ENCODE data around the gene TMEM59. TPM values are rescaled to one million over a fixed set of nuclear protein-coding genes. Genes with fewer than 3 reads are reported as not detected.
A peak's percentile ranks its signal among the peaks of the same experiment; 100 is the strongest.
"Not testable (repeated sequence)": the region's sequence is repeated elsewhere in the genome, so short reads cannot be mapped to it uniquely, and the experiment has no call there.

Gene TMEM59
- total RNA-seq, 1 experiment from 2014 or later = 127 TPM

DNA sequence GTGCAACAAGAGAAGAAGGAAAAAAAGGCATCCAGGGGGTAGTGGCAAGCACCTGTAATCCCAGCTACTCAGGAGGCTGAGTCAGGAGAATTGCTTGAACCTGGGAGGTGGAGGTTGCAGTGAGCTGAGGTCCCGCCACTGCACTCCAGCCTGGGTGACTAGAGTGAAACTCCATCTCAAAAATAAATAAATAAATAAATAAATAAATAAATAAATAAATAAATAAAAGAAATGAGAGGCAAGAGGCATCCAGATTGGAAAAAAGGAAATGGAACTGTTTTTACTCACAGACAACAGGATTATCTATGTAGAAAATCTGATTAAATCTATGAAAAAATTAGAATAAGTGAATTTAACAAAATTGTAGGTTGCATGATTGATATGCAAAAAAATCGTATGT, 58.5 kb downstream of the TMEM59 start:
- H3K4me3 ChIP-seq (ENCODE audit: insufficient read depth, low read depth, low read length); H3K36me3 ChIP-seq (replicated peaks; ENCODE audit: control insufficient read depth, insufficient read depth, low read length); H3K27me3 ChIP-seq (ENCODE audit: control insufficient read depth, insufficient read depth, low read length); DNase-seq: not testable (repeated sequence)

DNA sequence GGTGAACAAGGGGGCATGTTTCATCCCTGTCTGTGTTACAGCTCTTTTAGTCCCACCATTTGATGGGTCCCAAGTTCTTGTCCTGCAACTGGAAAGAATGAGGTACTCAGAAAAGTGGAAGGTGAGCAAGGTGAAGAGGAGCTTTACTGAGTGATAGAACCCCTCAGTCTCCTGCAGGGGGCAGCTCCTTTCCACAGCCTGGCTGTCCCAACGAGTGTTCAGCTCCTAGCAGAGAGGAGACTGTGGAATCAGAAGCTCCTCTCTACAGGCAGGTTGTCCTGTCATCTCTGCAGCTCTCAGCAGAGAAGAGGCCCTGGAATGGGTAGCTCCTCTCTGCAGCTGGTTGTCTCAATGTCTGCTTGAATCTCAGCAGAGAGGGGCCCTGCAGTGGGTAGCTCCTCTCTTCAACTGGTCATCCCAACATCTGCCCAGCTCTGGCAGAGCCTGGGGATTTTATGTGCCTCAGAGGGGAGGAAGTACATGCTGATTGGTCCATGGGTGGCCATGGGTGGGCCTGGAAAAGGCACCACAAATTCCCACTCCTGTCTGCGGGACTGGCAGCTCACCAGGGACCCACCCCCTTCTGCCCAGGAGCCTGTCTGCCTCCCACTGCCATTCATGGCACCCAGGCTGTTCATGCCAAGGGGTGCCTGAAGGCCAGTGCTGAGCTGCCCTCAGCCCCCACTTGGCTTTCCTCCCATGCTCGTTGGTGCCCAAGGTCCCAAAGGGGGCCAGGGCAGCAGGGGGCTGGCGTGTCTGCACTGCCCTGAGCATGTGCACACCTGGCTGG, 60.7 kb downstream of the TMEM59 start:
- peak; percentile 71 for DNase-seq

DNA sequence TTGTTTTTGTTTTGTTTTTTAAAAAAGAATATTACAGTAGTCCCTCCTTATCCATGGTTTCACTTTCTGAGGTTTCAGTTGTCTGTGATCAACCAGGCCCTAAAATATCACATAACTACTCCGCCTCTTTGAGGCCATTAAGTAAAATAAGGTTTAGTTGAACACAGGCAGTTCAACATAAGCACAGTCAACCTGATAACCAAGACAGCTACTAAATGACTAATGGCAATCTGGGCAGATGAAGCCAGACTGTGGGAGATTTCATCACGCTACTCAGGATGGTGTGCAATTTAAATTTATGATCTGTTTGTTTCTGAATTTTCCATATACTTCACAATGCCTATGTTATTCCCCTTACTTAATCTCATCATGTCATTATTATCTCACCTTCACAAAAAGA, 65.1 kb downstream of the TMEM59 start:
- no peak for DNase-seq
- Histone ChIP-seq H3K36me3 (replicated peaks; ENCODE audit: control insufficient read depth, insufficient read depth, low read length) (no peaks in the 10 kb centered on the region), H3K4me3 (ENCODE audit: insufficient read depth, low read depth, low read length) (no peak overlapping the region), H3K27me3 (ENCODE audit: control insufficient read depth, insufficient read depth, low read length) (no peaks in the 10 kb centered on the region; the same call in 1 of the 2 replicates)

More for the DNA sequence above, 60.7 kb downstream of the TMEM59 start:
- Histone ChIP-seq H3K36me3 (replicated peaks; ENCODE audit: control insufficient read depth, insufficient read depth, low read length) (no peaks in the 10 kb centered on the region), H3K4me3 (ENCODE audit: insufficient read depth, low read depth, low read length) (no peak overlapping the region), H3K27me3 (ENCODE audit: control insufficient read depth, insufficient read depth, low read length) (no peaks in the 10 kb centered on the region; the same call in 1 of the 2 replicates)

DNA sequence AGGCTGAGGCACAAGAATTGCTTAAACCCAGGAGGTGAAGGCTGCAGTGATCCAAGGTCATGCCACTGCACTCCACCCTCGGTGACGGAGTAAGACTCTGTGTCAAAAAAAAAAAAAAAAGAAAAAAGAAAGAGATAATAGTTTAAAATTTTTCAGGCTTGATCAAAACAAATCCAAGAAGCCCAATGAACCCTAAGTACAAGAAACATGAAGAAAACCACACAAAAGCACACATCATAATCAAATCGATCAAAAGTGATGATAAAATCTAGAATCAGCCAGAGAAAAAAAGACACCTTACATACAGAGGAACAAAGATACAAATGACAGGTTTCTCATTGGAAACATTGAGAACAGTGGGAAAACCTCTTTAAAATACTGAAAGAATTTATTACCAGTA, 66.5 kb downstream of the TMEM59 start:
- Histone ChIP-seq H3K4me3 (ENCODE audit: insufficient read depth, low read depth, low read length) (no peak overlapping the region), H3K27me3 (ENCODE audit: control insufficient read depth, insufficient read depth, low read length) (no peaks in the 10 kb centered on the region; the same call in 1 of the 2 replicates), H3K36me3 (replicated peaks; ENCODE audit: control insufficient read depth, insufficient read depth, low read length) (no peaks in the 10 kb centered on the region)
- no peak for DNase-seq

DNA sequence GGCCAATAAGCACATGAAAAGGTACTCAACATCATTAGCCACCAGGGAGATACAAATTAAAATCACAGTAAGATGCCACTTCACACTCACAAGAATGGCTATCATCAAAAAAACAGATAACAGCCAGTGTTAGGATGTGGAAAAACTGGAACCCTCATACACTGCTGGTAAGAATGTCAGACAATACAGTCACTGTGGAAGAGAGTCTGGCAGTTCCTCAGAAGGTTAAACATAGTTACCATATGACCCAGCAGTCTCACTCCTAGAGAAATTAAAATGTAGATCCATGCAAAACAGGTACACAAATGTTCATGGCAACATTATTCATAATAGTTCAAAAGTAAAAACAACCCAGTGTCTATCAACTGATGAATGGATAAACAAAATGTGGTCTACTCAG, 68.3 kb downstream of the TMEM59 start:
- no peak for DNase-seq
- Histone ChIP-seq H3K36me3 (replicated peaks; ENCODE audit: control insufficient read depth, insufficient read depth, low read length) (no peaks in the 10 kb centered on the region), H3K4me3 (ENCODE audit: insufficient read depth, low read depth, low read length) (no peak overlapping the region), H3K27me3 (ENCODE audit: control insufficient read depth, insufficient read depth, low read length) (no peaks in the 10 kb centered on the region; the same call in 1 of the 2 replicates)

DNA sequence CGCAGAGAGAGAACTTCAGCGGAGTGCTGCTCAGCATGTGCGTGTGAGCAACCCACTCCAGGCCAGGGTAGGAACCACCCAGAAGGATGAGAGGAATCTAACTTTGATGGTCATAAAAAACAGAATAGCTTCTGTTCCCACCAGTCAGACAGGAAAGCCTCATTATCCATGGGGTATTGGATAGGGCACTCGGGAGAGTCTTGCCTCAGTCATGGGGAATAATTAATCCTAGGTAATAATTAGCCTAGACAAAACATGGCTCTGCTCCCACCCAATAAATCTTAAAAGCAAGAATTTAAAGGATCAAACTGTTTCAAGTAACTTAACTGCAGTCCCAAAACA, 70.3 kb downstream of the TMEM59 start:
- H3K27me3 ChIP-seq (ENCODE audit: control insufficient read depth, insufficient read depth, low read length) = no peaks in the 10 kb centered on the region
- H3K36me3 ChIP-seq (replicated peaks; ENCODE audit: control insufficient read depth, insufficient read depth, low read length) = no peaks in the 10 kb centered on the region
- no peak for DNase-seq
- H3K4me3 ChIP-seq (ENCODE audit: insufficient read depth, low read depth, low read length) = peak overlapping the region; percentile 17; the same call in 1 of the 2 replicates

DNA sequence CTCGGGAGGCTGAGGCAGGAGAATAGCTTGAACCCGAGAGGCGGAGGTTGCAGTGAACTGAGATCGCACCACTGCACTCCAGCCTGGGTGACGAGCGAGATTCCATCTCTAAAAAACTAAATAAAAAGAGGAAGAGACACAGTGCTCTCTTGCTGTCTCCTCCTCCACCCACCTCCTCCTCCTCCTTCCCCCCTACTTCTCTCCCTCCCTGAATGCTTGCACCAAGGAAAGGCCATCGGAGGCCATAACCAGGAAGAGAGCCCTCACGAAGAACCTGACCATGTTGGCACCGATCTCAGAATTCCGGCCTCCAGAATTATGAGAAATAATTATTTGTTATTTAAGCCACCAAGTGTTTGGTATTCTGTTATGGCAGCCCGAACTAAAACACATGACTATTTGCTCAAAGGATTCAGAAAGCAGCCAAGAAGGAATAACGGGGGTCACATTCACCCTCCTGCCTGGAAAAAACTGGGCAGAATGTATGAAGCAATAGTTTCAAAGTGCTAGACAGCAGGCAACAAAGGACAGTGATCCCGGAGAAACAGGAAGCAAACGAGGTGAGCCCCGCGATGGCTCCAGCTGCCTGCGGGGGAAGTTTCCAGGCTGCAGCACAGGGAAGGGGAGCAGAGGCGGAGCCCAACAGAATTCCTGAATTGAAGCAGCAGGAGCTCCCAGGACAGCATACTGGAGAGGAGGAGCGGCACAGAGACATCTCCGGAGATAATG, 70.8 kb downstream of the TMEM59 start:
- H3K4me3 ChIP-seq (ENCODE audit: insufficient read depth, low read depth, low read length) = peak overlapping the region; percentile 17
- DNase-seq = peak; percentile 83
- H3K36me3 ChIP-seq (replicated peaks; ENCODE audit: control insufficient read depth, insufficient read depth, low read length) = no peaks in the 10 kb centered on the region
- no peaks in the 10 kb centered on the region for H3K27me3 ChIP-seq (ENCODE audit: control insufficient read depth, insufficient read depth, low read length)

DNA sequence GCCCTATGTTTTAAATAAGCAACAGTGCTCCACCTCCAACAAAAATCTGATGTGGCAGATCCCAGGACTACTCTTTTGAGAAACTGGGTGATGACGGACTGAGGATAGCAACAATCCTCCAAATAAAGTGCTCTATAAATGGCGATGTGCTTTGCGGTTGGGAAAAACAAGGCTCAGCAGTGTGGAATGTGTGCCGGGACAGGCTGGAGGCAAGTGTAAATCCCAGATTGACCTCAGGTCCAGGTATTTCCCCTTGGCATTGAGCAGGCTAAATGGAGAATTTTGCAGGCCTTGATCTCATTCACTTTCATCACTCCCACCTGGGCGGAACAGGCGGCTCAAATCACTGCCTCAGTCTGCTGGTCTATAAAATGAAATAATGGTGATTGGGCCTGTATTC, 71.8 kb downstream of the TMEM59 start:
- Histone ChIP-seq H3K36me3 (replicated peaks; ENCODE audit: control insufficient read depth, insufficient read depth, low read length) (no peaks in the 10 kb centered on the region), H3K27me3 (ENCODE audit: control insufficient read depth, insufficient read depth, low read length) (no peaks in the 10 kb centered on the region), H3K4me3 (ENCODE audit: insufficient read depth, low read depth, low read length) (no peak overlapping the region)
- DNase-seq = no peak

DNA sequence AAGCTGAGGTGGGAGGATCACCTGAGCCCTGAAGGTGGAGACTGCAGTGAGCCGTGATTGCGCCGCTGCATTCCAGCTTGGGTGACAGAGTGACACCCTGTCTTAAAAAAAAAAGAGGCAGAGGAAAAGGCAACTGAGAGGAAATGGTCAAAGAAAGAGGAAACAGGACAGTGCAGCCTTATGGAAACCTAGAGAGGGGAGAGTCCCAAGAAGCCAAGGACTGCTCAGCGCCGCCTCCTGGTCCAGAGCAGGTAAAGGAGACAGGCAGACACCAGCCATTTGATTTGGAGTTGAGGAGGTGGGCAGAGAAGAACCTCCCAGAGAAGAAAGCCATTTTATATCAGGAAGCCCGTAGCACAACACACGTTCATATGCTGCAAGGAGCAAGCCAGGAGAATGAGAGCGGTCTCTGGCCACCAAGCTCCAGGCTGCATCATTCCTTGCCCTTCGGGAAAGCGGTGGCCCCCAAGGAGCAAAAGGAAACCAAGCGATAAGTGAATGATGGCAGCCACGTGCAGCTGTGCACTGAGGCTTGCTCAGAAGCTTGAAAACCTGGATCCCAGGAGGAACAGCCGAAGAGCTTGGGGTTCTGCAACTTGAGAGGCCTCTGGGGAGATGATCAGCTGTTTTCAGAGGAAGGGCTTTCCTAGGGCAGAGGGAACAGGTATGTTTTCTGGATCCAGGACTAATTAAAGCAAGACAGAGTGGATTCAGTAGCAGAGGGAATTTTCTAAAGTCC, 73.1 kb downstream of the TMEM59 start:
- Histone ChIP-seq H3K27me3 (ENCODE audit: control insufficient read depth, insufficient read depth, low read length) (no peaks in the 10 kb centered on the region), H3K4me3 (ENCODE audit: insufficient read depth, low read depth, low read length) (no peak overlapping the region), H3K36me3 (replicated peaks; ENCODE audit: control insufficient read depth, insufficient read depth, low read length) (no peaks in the 10 kb centered on the region)
- DNase-seq = peak; percentile 68

Other genes starting within 250 kb of the TMEM59 start
- gene NDC1, start 214.9 kb downstream of the TMEM59 start, total RNA-seq (2014; rRNA removed; shearing (Covaris generic)) = 92.6 and 110 TPM in 2 replicates
- 26.9 and 29.3 TPM in 2 replicates for gene YIPF1, start 163.4 kb downstream of the TMEM59 start, total RNA-seq (2014; rRNA removed; shearing (Covaris generic))
- gene DIO1, start 159.0 kb downstream of the TMEM59 start, total RNA-seq (2014; rRNA removed; shearing (Covaris generic)) = 0.41 TPM in 1 of 2 replicates, not detected in the other
- gene IFT25, start 107.5 kb downstream of the TMEM59 start, total RNA-seq (2014; rRNA removed; shearing (Covaris generic)) = 25.7 and 30.0 TPM in 2 replicates
- 77.2 and 80.9 TPM in 2 replicates for gene LRRC42, start 106.9 kb downstream of the TMEM59 start, total RNA-seq (2014; rRNA removed; shearing (Covaris generic))
- not detected in 2 replicates for gene LDLRAD1, start 35.0 kb downstream of the TMEM59 start, total RNA-seq (2014; rRNA removed; shearing (Covaris generic))
- 4.3 and 6.4 TPM in 2 replicates for gene TCEANC2, start 404 bp upstream of the TMEM59 start, total RNA-seq (2014; rRNA removed; shearing (Covaris generic))
- not detected in 2 replicates for gene CDCP2, start 99.8 kb upstream of the TMEM59 start, total RNA-seq (2014; rRNA removed; shearing (Covaris generic))
- gene CYB5RL, start 146.8 kb upstream of the TMEM59 start, total RNA-seq (2014; rRNA removed; shearing (Covaris generic)) = 13.3 and 14.3 TPM in 2 replicates
- 268 and 275 TPM in 2 replicates for gene MRPL37, start 147.0 kb upstream of the TMEM59 start, total RNA-seq (2014; rRNA removed; shearing (Covaris generic))